Measurements from ENCODE around the gene LCN2. TPM values are rescaled to one million over a fixed set of nuclear protein-coding genes. Genes with fewer than 3 reads are reported as not detected.
"Not testable (repeated sequence)": the region's sequence is repeated elsewhere in the genome, so short reads cannot be mapped to it uniquely, and the experiment has no call there.

Gene LCN2
- total and polyA plus RNA-seq, 2 experiments from 2014 or later = not detected

- WGBS, 2 experiments (ENCODE audit: low coverage in 1 of 2, low lambda C conversion rate in 2 of 2, missing lambda C conversion rate in 2 of 2) = 84 to 85% methylated on average over 18 of the region's 18 CpGs
- Histone ChIP-seq H3K9me2 (ENCODE audit: insufficient read depth) (no peaks in the 10 kb centered on the region), H3K27me3 (replicated peaks; ENCODE audit: insufficient read depth) (no peaks in the 10 kb centered on the region), H3F3A (ENCODE audit: insufficient read depth) (peaks cover 9% of the 10 kb centered on the region; the same call in 1 of the 2 replicates), H3K79me2 (ENCODE audit: insufficient read depth) (peaks cover 5% of the 10 kb centered on the region), H3K36me3 (ENCODE audit: low read depth) (peaks cover 5% of the 10 kb centered on the region; the same call in 1 of the 2 replicates), H2AFZ (no peak overlapping the region), H3K9me3 (ENCODE audit: low read depth) (no peaks in the 10 kb centered on the region), H3K4me1 (ENCODE audit: insufficient read depth) (no peaks in the 10 kb centered on the region), H3K4me2 (ENCODE audit: unreplicated experiment) (no peak overlapping the region), H3K27ac (no peak overlapping the region), H3K4me3 (no peak overlapping the region), H4K20me1 (ENCODE audit: insufficient read depth) (no peaks in the 10 kb centered on the region), H3K9ac (no peak overlapping the region)
- no peak for DNase-seq
- in situ Hi-C loops (cut with MboI) = loop anchor here (10.0 kb wide), 1 partner anchor 163 kb away; no protein-coding TSS in a partner anchor
- TF ChIP-seq EZH2phosphoT487 (IDR thresholded peaks at IDR 0.05; ENCODE audit: insufficient read depth, low read depth) = no peak
- TF ChIP-seq EZH2 (IDR thresholded peaks at IDR 0.05; ENCODE audit: insufficient read depth, poor library complexity, severe bottlenecking) = no peak
These were observed 41.6 kb upstream of the LCN2 start for GRCh38 chr9:128107468-128108268.

GRCh38 chr9:128108269-128109049 lies 40.8 kb upstream of the LCN2 start:
- in situ Hi-C loops (cut with MboI) = loop anchor here (10.0 kb wide), 1 partner anchor 164 kb away; no protein-coding TSS in a partner anchor
- Histone ChIP-seq H3K27ac (no peak overlapping the region), H3K79me2 (ENCODE audit: insufficient read depth) (no peaks in the 10 kb centered on the region; the same call in 1 of the 2 replicates), H3K9ac (no peak overlapping the region), H4K20me1 (ENCODE audit: insufficient read depth) (no peaks in the 10 kb centered on the region), H3K9me2 (ENCODE audit: insufficient read depth) (no peaks in the 10 kb centered on the region), H3F3A (ENCODE audit: insufficient read depth) (peaks cover 9% of the 10 kb centered on the region; the same call in 1 of the 2 replicates), H3K4me2 (ENCODE audit: unreplicated experiment) (no peak overlapping the region), H3K27me3 (replicated peaks; ENCODE audit: insufficient read depth) (no peaks in the 10 kb centered on the region), H3K4me3 (no peak overlapping the region), H3K36me3 (ENCODE audit: low read depth) (no peaks in the 10 kb centered on the region; the same call in 1 of the 2 replicates), H3K4me1 (ENCODE audit: insufficient read depth) (no peaks in the 10 kb centered on the region), H2AFZ (no peak overlapping the region), H3K9me3 (ENCODE audit: low read depth) (no peaks in the 10 kb centered on the region)
- 88 to 91% methylated on average over 15 of the region's 15 CpGs for WGBS, 2 experiments (ENCODE audit: low coverage in 1 of 2, low lambda C conversion rate in 2 of 2, missing lambda C conversion rate in 2 of 2)
- TF ChIP-seq EZH2 (IDR thresholded peaks at IDR 0.05; ENCODE audit: insufficient read depth, poor library complexity, severe bottlenecking) (no peak), EZH2phosphoT487 (IDR thresholded peaks at IDR 0.05; ENCODE audit: insufficient read depth, low read depth) (no peak)
- no peak for DNase-seq

- in situ Hi-C loops (cut with MboI) = loop anchor here (10.0 kb wide), 1 partner anchor 164 kb away; no protein-coding TSS in a partner anchor
- 67 to 75% methylated on average over 18 to 20 of the region's 20 CpGs for WGBS, 2 experiments (ENCODE audit: low coverage in 1 of 2, low lambda C conversion rate in 2 of 2, missing lambda C conversion rate in 2 of 2)
These were observed 40.1 kb upstream of the LCN2 start for GRCh38 chr9:128109050-128109709.

GRCh38 chr9:128111726-128112125 lies 37.5 kb upstream of the LCN2 start:
- H4K20me1 ChIP-seq (ENCODE audit: insufficient read depth); DNase-seq; H3K27ac ChIP-seq; H3K27me3 ChIP-seq (replicated peaks; ENCODE audit: insufficient read depth); H3K79me2 ChIP-seq (ENCODE audit: insufficient read depth); H3K4me2 ChIP-seq (ENCODE audit: unreplicated experiment); H3K9me2 ChIP-seq (ENCODE audit: insufficient read depth); H3K36me3 ChIP-seq (ENCODE audit: low read depth); H3K9me3 ChIP-seq (ENCODE audit: low read depth); H3K9ac ChIP-seq; in situ Hi-C loops (cut with MboI); H3K4me3 ChIP-seq; H3K4me1 ChIP-seq (ENCODE audit: insufficient read depth); H2AFZ ChIP-seq; H3F3A ChIP-seq (ENCODE audit: insufficient read depth): not testable (repeated sequence)
- 81 to 86% methylated on average over 12 of the region's 12 CpGs for WGBS, 2 experiments (ENCODE audit: low coverage in 1 of 2, low lambda C conversion rate in 2 of 2, missing lambda C conversion rate in 2 of 2)

More at GRCh38 chr9:128109050-128109709, 40.1 kb upstream of the LCN2 start:
- H3K79me2 ChIP-seq (ENCODE audit: insufficient read depth) = no peaks in the 10 kb centered on the region
- H2AFZ ChIP-seq = no peak overlapping the region
- TF ChIP-seq EZH2phosphoT487 (IDR thresholded peaks at IDR 0.05; ENCODE audit: insufficient read depth, low read depth) (no peak), EZH2 (IDR thresholded peaks at IDR 0.05; ENCODE audit: insufficient read depth, poor library complexity, severe bottlenecking) (no peak)
- H3K4me3 ChIP-seq = no peak overlapping the region
- no peak for DNase-seq
- no peaks in the 10 kb centered on the region for H3K9me2 ChIP-seq (ENCODE audit: insufficient read depth)
- no peak overlapping the region for H3K27ac ChIP-seq
- H3K4me1 ChIP-seq (ENCODE audit: insufficient read depth) = no peaks in the 10 kb centered on the region
- no peaks in the 10 kb centered on the region for H3K9me3 ChIP-seq (ENCODE audit: low read depth)
- no peak overlapping the region for H3K4me2 ChIP-seq (ENCODE audit: unreplicated experiment)
- H3F3A ChIP-seq (ENCODE audit: insufficient read depth) = peaks cover 9% of the 10 kb centered on the region; the same call in 1 of the 2 replicates
- no peaks in the 10 kb centered on the region for H4K20me1 ChIP-seq (ENCODE audit: insufficient read depth)
- H3K27me3 ChIP-seq (replicated peaks; ENCODE audit: insufficient read depth) = no peaks in the 10 kb centered on the region
- H3K36me3 ChIP-seq (ENCODE audit: low read depth) = no peaks in the 10 kb centered on the region; the same call in 1 of the 2 replicates
- H3K9ac ChIP-seq = no peak overlapping the region

Measured in GM23248 (cell line).